ENCODE measurements around the gene ABHD15. TPM values are rescaled to one million over a fixed set of nuclear protein-coding genes. Genes with fewer than 3 reads are reported as not detected.

Gene ABHD15
- total and polyA plus RNA-seq, 2 donors (not counting 1 experiment from before 2014, with no cell fraction given): 10.9 to 44.1 TPM

GRCh38 chr17:29588017-29588561 lies 21.3 kb upstream of the ABHD15 start:
- ATAC-seq (ENCODE audit: low read depth): no peak
- H3K4me1 Mint-ChIP-seq: peaks cover 78% of the 10 kb centered on the region
- H2AFZ ChIP-seq (ENCODE audit: insufficient read depth, low read depth, low read length, poor library complexity, severe bottlenecking): peak overlapping the region; percentile 76
- no peak overlapping the region for H3K27ac ChIP-seq (ENCODE audit: low read length in 2 of 2)
- ChIA-PET POLR2A (interaction anchor here (0.8 to 1.1 kb wide), 3 partner anchors 9 to 174 kb away, joined by 3 read pairs; no protein-coding TSS in a partner anchor), CTCF (interaction anchor here (0.7 to 24.3 kb wide), 9 partner anchors 8 to 343 kb away, joined by 3 to 336 read pairs (median 4); no protein-coding TSS in a partner anchor)
- H3K4me1 ChIP-seq (ENCODE audit: control insufficient read depth in 2 of 2, insufficient read depth in 2 of 2, low read length in 2 of 2): peaks cover 65 to 74% of the 10 kb centered on the region in 2 donors
- no peak for DNase-seq
- no peaks in the 10 kb centered on the region for H3K27me3 Mint-ChIP-seq
- peaks cover 0 to 1% of the 10 kb centered on the region in 2 experiments for H3K36me3 ChIP-seq (replicated peaks in 1 of 2; ENCODE audit: control extremely low read depth in 1 of 2, control insufficient read depth in 1 of 2, extremely low read depth in 1 of 2, insufficient read depth in 2 of 2, low read length in 1 of 2)
- peak overlapping the region; percentile 79 for H3K9ac ChIP-seq (ENCODE audit: low read length)
- WGBS (ENCODE audit: insufficient coverage): 18% methylated on average over 5 of the region's 8 CpGs
- H3K27me3 ChIP-seq (replicated peaks in 1 of 4; ENCODE audit: control extremely low read depth in 1 of 4, control insufficient read depth in 3 of 4, insufficient read depth in 4 of 4, low read length in 3 of 4): no peaks in the 10 kb centered on the region
- intact Hi-C loops (cut with micrococcal nuclease): loop anchor here (2.0 kb wide), 1 partner anchor 529 kb away; the partner anchor contains the start of gene NSRP1
- H4K20me1 ChIP-seq (ENCODE audit: control insufficient read depth, insufficient read depth, low read length, poor library complexity, severe bottlenecking): peaks cover 44% of the 10 kb centered on the region
- H3K9me3 ChIP-seq (ENCODE audit: control extremely low read depth in 1 of 3, control insufficient read depth in 2 of 3, insufficient read depth in 1 of 3, low read length in 2 of 3): peaks cover 0 to 2% (median 0%) of the 10 kb centered on the region in 3 donors
- H3K4me2 ChIP-seq (replicated peaks; ENCODE audit: low read depth, low read length, poor library complexity, severe bottlenecking): peak overlapping the region; percentile 82
- H3K4me3 ChIP-seq (ENCODE audit: control extremely low read depth in 1 of 5, extremely low read depth in 1 of 5, insufficient read depth in 1 of 5, low read depth in 2 of 5, low read length in 4 of 5): peak overlapping the region in 4 of 5 experiments; percentile 63 to 79 (median 73)
- H3K9me3 Mint-ChIP-seq (ENCODE audit: insufficient read depth): no peaks in the 10 kb centered on the region
- peaks cover 64% of the 10 kb centered on the region for H3K79me2 ChIP-seq (ENCODE audit: control insufficient read depth, insufficient read depth, low read length)
- H3K27ac Mint-ChIP-seq: peak overlapping the region; percentile 84
- peak overlapping the region; percentile 91 for H3K4me3 Mint-ChIP-seq
- no peak for TF ChIP-seq EZH2 (IDR thresholded peaks at IDR 0.05; ENCODE audit: borderline replicate concordance, insufficient read depth, low read depth, low read length, poor library complexity, severe bottlenecking)
- no peak for TF ChIP-seq CTCF (IDR thresholded peaks at IDR 0.05)

GRCh38 chr17:29587591-29587990 lies 20.8 kb upstream of the ABHD15 start:
- Histone ChIP-seq H3K9me3 (ENCODE audit: control extremely low read depth in 1 of 3, control insufficient read depth in 2 of 3, insufficient read depth in 1 of 3, low read length in 2 of 3) (peaks cover 0 to 2% (median 0%) of the 10 kb centered on the region in 3 donors), H3K79me2 (ENCODE audit: control insufficient read depth, insufficient read depth, low read length) (peaks cover 69% of the 10 kb centered on the region), H3K4me1 (ENCODE audit: control insufficient read depth in 2 of 2, insufficient read depth in 2 of 2, low read length in 2 of 2) (peaks cover 63 to 70% of the 10 kb centered on the region in 2 donors), H4K20me1 (ENCODE audit: control insufficient read depth, insufficient read depth, low read length, poor library complexity, severe bottlenecking) (peaks cover 45% of the 10 kb centered on the region), H3K36me3 (replicated peaks in 1 of 2; ENCODE audit: control extremely low read depth in 1 of 2, control insufficient read depth in 1 of 2, extremely low read depth in 1 of 2, insufficient read depth in 2 of 2, low read length in 1 of 2) (peaks cover 0 to 5% of the 10 kb centered on the region in 2 experiments), H3K9ac (ENCODE audit: low read length) (peak overlapping the region; percentile 79), H3K4me3 (ENCODE audit: control extremely low read depth in 1 of 5, extremely low read depth in 1 of 5, insufficient read depth in 1 of 5, low read depth in 2 of 5, low read length in 4 of 5) (no peak overlapping the region), H2AFZ (ENCODE audit: insufficient read depth, low read depth, low read length, poor library complexity, severe bottlenecking) (no peak overlapping the region), H3K27me3 (replicated peaks in 1 of 4; ENCODE audit: control extremely low read depth in 1 of 4, control insufficient read depth in 3 of 4, insufficient read depth in 4 of 4, low read length in 3 of 4) (no peaks in the 10 kb centered on the region), H3K27ac (ENCODE audit: low read length in 2 of 2) (no peak overlapping the region), H3K4me2 (replicated peaks; ENCODE audit: low read depth, low read length, poor library complexity, severe bottlenecking) (peak overlapping the region; percentile 82)
- Mint-ChIP-seq H3K27ac (peak overlapping the region; percentile 37), H3K27me3 (no peaks in the 10 kb centered on the region), H3K9me3 (ENCODE audit: insufficient read depth) (no peaks in the 10 kb centered on the region), H3K4me1 (peaks cover 75% of the 10 kb centered on the region), H3K4me3 (peak overlapping the region; percentile 91)
- WGBS (ENCODE audit: insufficient coverage): 96% methylated on average over 5 of the region's 6 CpGs
- intact Hi-C loops (cut with micrococcal nuclease): no loop called here
- CTCF ChIA-PET: interaction anchor here (0.7 to 24.3 kb wide), 8 partner anchors 8 to 344 kb away, joined by 3 to 336 read pairs (median 4); no protein-coding TSS in a partner anchor
- ATAC-seq (ENCODE audit: low read depth) (no peak), DNase-seq (no peak)
- no peak for TF ChIP-seq EZH2 (IDR thresholded peaks at IDR 0.05; ENCODE audit: borderline replicate concordance, insufficient read depth, low read depth, low read length, poor library complexity, severe bottlenecking)
- no peak for TF ChIP-seq CTCF (IDR thresholded peaks at IDR 0.05)
- POLR2A ChIA-PET: interaction anchor here (0.9 to 1.1 kb wide), 2 partner anchors 8 to 175 kb away, joined by 3 read pairs; no protein-coding TSS in a partner anchor

Measured in B cell (primary cell).